ENCODE results near the gene NKAIN2. TPM values are rescaled to one million over a fixed set of nuclear protein-coding genes. Genes with fewer than 3 reads are reported as not detected.
"Not testable (repeated sequence)": the region's sequence is repeated elsewhere in the genome, so short reads cannot be mapped to it uniquely, and the experiment has no call there.

NKAIN2 gene
- total and polyA plus RNA-seq, 7 donors, result under 0.01 to 4.4 (median 0.75) TPM; not detected in 1

GRCh38 chr6:124234801-124235200 lies 431.1 kb downstream of the NKAIN2 start:
- intact Hi-C loops (cut with DNase I), result no loop called here
- H3K27me3 ChIP-seq, result no peaks in the 10 kb centered on the region
- H3K27ac ChIP-seq, result no peak overlapping the region
- 95 to 99% methylated on average over 2 of the region's 2 CpGs for WGBS, 2 donors
- H3K36me3 ChIP-seq, result no peaks in the 10 kb centered on the region
- H3K9me3 ChIP-seq, result no peaks in the 10 kb centered on the region
- no peak overlapping the region for H3K4me3 ChIP-seq
- no peak for DNase-seq
- H3K4me1 ChIP-seq, result no peaks in the 10 kb centered on the region
- no peak for TF ChIP-seq POLR2A (IDR thresholded peaks at IDR 0.05)

- Histone ChIP-seq H3K27me3 (no peaks in the 10 kb centered on the region), H3K4me1 (no peaks in the 10 kb centered on the region), H3K4me3 (no peak overlapping the region), H3K36me3 (no peaks in the 10 kb centered on the region), H3K9me3 (no peaks in the 10 kb centered on the region), H3K27ac (no peak overlapping the region)
- 89 to 91% methylated on average over 3 of the region's 3 CpGs for WGBS, 2 donors
- DNase-seq, result no peak
- no peak for TF ChIP-seq CTCF (IDR thresholded peaks at IDR 0.05)
- TF ChIP-seq POLR2A (IDR thresholded peaks at IDR 0.05), result no peak
- TF ChIP-seq POLR2AphosphoS5 (IDR thresholded peaks at IDR 0.05), result no peak
- TF ChIP-seq EP300 (IDR thresholded peaks at IDR 0.05), result no peak
- intact Hi-C loops (cut with DNase I), result no loop called here
Measured at GRCh38 chr6:124237911-124238310, 434.2 kb downstream of the NKAIN2 start.

- H3K36me3 ChIP-seq; H3K27me3 ChIP-seq; H3K9me3 ChIP-seq; intact Hi-C loops (cut with DNase I); DNase-seq; H3K27ac ChIP-seq; H3K4me1 ChIP-seq; H3K4me3 ChIP-seq: not testable (repeated sequence)
- WGBS, 2 donors, result 92% methylated on average over 2 of the region's 2 CpGs
Measured at GRCh38 chr6:124238408-124238807, 434.7 kb downstream of the NKAIN2 start.

GRCh38 chr6:124254941-124255685 lies 451.4 kb downstream of the NKAIN2 start:
- H3K27me3 ChIP-seq, result no peaks in the 10 kb centered on the region
- no peak overlapping the region for H3K4me3 ChIP-seq
- H3K4me1 ChIP-seq, result no peaks in the 10 kb centered on the region
- DNase-seq, result no peak
- intact Hi-C loops (cut with DNase I), result no loop called here
- no peak overlapping the region for H3K27ac ChIP-seq
- no peak for TF ChIP-seq POLR2AphosphoS5 (IDR thresholded peaks at IDR 0.05)
- TF ChIP-seq CTCF (IDR thresholded peaks at IDR 0.05), result no peak
- TF ChIP-seq POLR2A (IDR thresholded peaks at IDR 0.05), result no peak
- H3K36me3 ChIP-seq, result no peaks in the 10 kb centered on the region
- no peaks in the 10 kb centered on the region for H3K9me3 ChIP-seq
- 74 to 83% methylated on average over 8 of the region's 8 CpGs for WGBS, 2 donors

- Histone ChIP-seq H3K27ac (no peak overlapping the region), H3K4me1 (no peaks in the 10 kb centered on the region), H3K4me3 (no peak overlapping the region), H3K27me3 (no peaks in the 10 kb centered on the region), H3K9me3 (no peaks in the 10 kb centered on the region), H3K36me3 (no peaks in the 10 kb centered on the region)
- no peak for DNase-seq
- 92 to 95% methylated on average over 1 of the region's 1 CpG for WGBS, 2 donors
- TF ChIP-seq CTCF (IDR thresholded peaks at IDR 0.05), result no peak
- TF ChIP-seq POLR2A (IDR thresholded peaks at IDR 0.05), result no peak
- TF ChIP-seq POLR2AphosphoS5 (IDR thresholded peaks at IDR 0.05), result no peak
- TF ChIP-seq EP300 (IDR thresholded peaks at IDR 0.05), result no peak
- intact Hi-C loops (cut with DNase I), result no loop called here
Measured at GRCh38 chr6:124260337-124260736, 456.7 kb downstream of the NKAIN2 start.

- Histone ChIP-seq H3K4me1 (no peaks in the 10 kb centered on the region), H3K36me3 (no peaks in the 10 kb centered on the region), H3K9me3 (no peaks in the 10 kb centered on the region), H3K27me3 (no peaks in the 10 kb centered on the region), H3K27ac (no peak overlapping the region), H3K4me3 (no peak overlapping the region)
- intact Hi-C loops (cut with DNase I), result no loop called here
- TF ChIP-seq POLR2A (IDR thresholded peaks at IDR 0.05) (no peak), CTCF (IDR thresholded peaks at IDR 0.05) (no peak), POLR2AphosphoS5 (IDR thresholded peaks at IDR 0.05) (no peak), EP300 (IDR thresholded peaks at IDR 0.05) (no peak)
- WGBS, 2 donors, result 93 to 94% methylated on average over 3 of the region's 3 CpGs
- no peak for DNase-seq
Measured at GRCh38 chr6:124269733-124270132, 466.1 kb downstream of the NKAIN2 start.

Data from sigmoid colon (tissue), 7 donors.